Activated T-cell treated with anti-CD3 and anti-CD28 coated beads for 24 hours (primary cell): ENCODE measurements around the gene ADARB1.

Experiments
- DNase-seq: peaks from one replicate; pipeline ENCODE4 v3.0.0-alpha.2; 2020; ENCODE audit warnings: low read depth

ADARB1 gene

DNA sequence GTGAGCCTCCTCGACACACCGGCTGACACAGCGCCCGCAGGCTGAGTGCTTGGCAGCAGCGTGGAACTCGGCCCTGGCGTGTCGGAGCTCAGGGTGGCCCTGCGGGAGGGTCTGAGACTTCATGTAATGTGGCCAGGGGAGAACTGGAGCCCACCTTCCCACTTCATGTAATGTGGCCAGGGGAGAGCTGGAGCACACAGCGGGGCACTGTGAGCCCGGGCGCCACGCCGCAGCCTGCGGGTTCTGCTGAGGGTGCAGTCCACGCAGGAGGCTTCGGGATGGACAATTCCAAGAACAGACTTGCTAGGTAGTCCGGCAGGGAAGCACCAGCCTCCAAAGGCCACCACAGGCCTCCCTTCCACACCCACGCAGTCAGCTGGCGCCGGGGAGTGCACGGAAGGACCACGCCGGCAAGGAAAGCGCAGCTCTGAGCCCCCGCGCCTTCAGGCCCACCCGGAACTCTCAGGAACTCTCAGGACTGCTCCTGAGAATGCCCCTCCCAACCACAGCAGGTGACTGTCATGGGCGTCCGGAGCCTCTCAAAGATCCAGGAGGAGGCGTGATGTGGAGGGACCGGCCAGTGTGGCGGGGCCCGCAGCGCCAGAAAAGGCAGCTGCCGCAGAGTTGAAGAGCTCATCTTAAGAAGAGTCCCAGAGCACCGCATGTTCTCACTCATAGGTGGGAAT lies 19.3 kb upstream of the ADARB1 start:
- DNase-seq, result no peak

DNA sequence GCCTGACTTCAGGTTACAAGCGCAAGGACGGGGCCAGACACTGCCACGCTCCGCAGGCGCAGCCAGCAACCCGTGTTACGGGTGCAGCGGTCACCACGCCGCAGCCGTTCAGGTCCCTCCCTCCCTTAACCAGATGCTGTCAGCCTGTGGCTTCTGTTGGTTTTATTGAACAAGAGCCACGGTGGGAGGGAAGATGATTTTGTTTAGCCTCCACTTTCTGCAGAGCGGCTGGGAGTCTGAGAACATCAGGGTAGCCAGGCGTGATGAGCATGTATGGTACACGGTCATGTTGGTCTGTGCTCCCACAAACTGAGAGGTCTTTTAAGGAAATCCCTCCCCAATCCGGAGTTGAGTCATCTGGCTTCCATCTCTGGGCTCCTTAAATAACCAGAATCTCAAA lies 18.5 kb upstream of the ADARB1 start:
- no peak for DNase-seq

DNA sequence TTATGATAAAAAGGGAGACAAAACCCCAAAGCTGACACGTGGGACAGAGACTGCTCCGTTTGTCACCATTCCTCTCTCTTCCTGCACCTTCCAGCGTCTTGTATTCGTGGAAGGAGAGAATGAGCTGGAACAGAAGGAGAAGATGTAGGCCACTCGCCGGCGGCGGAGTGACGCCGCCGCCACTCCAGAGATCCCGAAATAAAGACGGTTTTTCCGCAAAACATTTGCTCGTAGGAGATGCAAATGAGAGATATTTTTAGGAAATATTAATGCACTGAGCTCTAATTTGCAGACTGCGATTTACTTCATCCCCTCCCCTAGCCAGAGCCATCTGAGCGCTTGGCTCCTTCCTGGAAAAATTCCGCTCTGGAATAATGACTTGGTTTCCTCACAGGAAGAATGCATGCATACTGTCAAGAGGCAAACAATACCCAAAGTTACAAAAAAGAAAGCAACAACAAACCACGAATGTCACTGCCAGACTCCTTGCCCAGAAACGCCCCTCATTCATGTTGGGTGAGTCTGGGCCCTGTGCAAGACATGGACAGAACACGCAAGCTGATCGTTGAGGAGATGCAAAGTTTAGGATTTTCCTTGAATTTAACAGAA lies 18.0 kb upstream of the ADARB1 start:
- DNase-seq, result no peak

GRCh38 chr21:45056917-45057560 lies 17.3 kb upstream of the ADARB1 start:
- no peak for DNase-seq

GRCh38 chr21:45057886-45058285 lies 16.5 kb upstream of the ADARB1 start:
- DNase-seq, result no peak

- DNase-seq, result no peak
These were observed 15.3 kb upstream of the ADARB1 start for GRCh38 chr21:45059121-45059520.

DNA sequence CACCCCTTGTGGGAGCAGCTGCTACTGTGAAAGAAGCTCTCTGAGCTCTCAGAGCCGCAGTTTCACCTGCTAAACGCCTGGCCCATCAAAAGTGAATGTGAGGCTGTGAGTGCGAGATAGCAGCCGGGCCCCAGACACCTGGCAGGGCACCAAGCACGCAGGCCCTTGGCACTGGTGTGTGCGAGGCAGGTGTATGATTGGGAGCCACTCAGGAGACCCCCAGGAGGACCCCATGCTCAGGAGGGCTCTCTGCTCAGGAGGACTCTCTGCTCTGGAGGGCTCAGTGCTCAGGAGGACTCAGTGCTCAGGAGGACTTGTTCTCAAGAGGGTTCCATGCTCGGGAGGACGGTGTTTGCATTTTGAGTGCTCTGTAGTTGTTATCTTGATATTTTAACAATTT lies 14.3 kb upstream of the ADARB1 start:
- no peak for DNase-seq

DNA sequence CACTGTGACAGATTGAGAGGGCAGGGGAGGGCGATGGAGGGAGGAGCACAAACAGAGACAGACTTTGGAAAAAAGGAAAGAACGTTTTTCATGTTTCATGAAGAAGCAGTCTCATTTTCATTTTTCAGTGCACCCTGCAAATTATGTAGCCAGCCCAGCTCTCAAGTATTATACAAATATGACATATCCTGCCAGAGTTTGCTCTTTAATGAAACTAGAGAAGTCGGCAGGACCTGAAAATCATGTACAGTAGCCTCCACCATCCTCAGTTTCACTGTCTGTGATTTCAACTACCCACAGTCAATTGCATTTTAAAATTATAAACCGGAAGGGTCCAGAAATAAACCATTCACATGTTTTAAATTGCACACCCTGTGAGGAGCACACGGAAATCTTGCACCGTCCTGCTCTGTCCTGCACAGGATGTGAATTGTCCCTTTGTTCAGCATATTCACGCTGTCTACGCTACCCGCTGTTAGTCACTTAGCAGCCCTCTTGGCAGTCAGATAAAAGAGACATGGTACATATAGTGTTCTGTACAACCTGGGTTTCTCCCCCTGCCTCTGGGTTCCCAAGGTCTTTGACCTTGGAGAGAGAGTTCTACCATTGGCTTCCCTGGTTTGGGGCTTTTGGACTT lies 13.6 kb upstream of the ADARB1 start:
- no peak for DNase-seq

GRCh38 chr21:45064091-45064490 lies 10.3 kb upstream of the ADARB1 start:
- no peak for DNase-seq

DNA sequence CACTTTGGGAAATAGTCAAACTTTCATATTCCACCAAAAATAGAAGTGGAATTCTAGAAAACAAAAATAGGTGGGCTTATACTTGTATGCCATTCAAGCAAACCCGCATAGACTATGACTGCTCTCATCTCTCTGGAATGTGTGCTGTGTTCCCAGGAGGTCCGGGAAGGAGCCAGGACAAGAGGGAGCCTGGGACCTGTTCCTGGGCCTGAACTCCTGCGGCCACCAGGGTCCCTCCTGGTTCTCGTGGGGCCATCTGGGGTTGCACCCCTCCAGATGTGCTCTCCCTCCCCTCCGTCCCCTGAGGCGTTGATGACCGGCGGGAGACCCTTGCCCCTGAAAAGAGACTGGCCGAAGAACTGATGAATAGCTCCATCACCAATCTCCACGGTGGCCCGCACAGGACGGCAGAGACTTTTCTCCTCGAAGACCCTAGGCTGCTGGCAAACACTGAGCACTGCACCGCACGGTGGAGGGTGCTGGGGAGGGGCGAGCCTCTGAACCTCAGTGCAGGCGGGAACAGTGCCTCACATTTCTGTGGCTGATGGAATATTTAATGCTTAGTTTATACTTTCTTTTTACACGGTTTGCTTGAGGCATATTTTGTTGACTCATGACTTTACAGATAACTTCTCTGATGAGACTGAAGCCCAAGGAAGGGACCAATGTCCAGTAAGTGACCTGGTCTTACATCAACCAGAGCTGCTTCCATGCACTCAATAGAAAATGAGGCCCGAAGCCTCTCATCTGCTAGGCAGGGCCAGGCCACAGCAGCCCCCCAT lies 9.6 kb upstream of the ADARB1 start:
- no peak for DNase-seq

- DNase-seq, result no peak
These were observed 6.7 kb upstream of the ADARB1 start for GRCh38 chr21:45067462-45068285.

DNA sequence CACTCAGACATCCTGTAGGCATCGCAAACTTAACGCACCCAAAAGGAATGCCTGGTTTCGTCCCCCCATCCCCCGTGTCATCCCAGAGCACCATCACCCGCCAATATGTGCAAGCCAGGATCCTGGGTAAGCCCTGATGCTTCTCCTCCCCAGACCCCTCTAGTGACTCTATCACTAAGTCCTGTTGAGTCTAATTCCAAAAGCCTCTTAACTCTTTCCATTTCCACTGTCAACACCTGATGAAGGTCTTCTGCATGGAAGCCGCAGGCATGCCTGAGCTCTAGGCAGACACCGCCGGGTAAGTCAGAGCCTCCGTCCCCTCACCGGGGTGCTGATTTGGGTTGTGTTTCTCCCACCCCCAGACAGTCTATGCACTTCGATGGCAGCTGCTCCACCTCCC lies 5.3 kb upstream of the ADARB1 start:
- DNase-seq, result no peak

DNA sequence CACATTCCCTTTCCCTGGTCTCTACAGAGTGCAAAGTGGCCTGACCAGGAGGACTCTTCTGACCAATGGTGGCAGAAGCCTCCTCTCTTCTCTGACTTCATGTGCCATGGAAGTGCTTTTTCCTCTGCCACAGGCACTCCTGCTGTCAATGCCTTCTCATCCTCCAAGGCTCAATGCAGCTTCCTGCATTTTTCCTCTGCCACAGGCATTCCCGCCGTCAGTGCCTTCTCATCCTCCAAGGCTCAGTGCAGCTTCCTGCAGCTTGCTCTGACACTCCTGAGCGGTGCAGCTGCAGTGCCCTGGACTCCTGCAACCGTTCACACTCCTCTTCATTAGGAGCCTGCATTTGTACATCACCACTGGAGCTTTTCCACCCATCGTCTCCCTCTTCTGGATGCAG lies 4.7 kb upstream of the ADARB1 start:
- no peak for DNase-seq

DNA sequence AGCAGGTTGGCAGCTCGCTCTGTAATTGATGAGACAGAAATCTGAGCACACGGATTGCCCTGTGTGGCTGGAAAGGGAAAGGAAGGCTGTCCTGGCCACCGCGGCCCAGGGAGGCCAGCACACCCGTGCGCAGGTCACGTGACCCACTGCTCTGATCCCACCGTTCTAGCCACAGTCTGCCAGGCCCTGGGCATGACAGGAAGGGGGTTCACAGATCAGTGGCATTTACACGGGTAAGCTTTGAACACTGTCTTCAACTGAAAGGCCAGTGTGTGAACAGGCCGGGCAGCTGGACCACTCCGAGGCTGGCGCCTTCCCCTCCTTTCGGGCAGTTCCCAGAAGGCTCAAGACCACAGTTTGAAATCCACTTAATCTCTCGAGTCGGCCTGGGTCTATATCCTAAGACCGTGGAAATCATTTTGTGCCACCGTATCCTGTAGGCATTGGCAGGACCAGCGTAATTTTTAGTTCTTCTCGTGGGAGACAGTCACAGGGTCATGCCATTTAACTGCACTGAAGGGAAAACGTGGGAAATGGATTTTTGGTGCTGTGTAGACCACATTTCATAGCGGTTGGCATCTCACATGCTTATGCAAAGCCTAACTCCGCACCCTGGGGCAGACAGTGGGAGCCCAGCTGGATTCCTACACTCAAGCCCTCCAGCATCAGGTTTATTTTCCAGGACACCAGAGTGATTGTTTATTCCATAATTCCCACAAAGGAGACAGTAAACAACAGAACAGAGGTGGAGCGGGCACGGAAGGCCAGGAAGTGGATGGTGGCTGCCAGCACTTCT lies 3.1 kb upstream of the ADARB1 start:
- DNase-seq, result no peak

GRCh38 chr21:45071874-45072737 lies 2.3 kb upstream of the ADARB1 start:
- no peak for DNase-seq

- DNase-seq, result no peak
These were observed 1.6 kb upstream of the ADARB1 start for GRCh38 chr21:45072738-45073300.

DNA sequence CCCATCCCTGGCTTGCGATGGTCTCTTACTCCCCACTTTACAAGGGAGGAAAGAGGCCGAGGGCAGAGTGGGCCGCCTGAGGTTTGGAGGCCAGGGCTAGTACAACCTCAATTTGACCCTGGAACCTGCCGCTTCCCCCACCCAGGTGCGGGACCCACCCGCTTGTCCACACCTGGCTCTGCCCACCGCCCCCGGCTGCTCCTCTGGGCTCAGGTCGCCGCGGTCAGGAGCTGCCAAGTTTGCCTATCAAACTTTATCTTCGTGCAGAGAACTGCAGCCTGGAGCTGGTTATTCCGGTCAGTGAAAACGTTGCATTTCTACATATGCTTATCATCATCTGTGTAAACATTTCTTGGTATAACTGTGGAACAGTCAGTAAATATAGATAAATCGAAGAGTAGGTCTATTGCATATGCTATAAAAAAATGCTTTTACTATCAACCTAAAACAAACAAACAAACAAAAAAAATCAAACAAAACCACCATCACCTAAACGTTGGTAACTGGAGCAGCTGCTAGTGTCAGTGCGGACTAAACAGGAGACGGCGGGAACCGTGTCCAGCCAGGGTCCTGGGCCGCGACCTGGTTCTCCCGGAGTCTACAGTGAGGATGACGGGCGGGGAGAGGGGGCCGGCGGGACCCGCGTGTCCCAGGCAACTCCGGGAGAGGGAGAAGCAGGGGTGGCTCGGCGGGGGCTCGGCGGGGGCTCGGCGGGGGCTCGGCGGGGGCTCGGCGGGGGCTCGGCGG lies 906 bp upstream of the ADARB1 start:
- DNase-seq, result no peak

DNA sequence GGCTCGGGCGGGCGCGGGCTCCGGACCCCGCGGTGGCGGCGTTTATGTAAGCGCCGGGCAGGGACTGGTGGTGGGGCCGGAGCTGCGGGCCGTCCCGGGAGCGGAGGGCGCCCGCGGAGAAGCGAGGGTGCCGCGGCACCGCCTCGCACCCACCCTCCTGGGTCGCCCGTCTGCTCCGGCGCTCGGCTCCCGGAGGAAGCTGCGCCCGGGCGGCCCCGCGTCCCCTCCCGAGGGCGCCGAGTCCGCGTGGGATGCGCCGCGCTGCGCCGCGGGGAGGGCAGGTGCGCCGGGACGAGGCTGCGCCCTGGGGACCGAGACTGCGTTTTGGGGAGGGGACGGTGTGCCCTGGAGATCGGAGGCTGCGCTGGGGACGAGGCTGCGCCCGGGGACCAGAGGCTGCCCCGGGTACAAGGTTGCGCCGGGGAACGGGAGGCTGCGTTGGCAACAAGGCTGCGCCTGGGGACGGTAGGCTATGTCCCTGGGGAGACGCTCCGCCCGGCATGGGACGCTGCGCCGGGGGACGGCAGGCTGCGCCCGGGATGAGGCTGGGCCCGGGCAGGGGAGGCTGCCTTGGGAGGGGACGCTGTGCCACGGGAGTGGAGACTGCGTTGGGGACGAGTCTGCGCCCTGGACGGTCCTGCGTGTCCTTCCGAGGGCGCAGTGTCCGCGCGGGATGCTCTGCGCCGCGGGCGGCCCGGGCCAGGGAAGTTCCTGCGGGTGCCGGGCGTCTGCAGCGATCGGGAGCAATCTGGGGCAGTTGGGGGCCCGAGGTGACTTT lies 627 bp downstream of the ADARB1 start:
- no peak for DNase-seq
